Endodermal cell (in vitro differentiated cells): ENCODE measurements around the gene ANTXRL. TPM values are rescaled to one million over a fixed set of nuclear protein-coding genes. Genes with fewer than 3 reads are reported as not detected.

ENCODE experiments used
- DNase-seq: peaks from one replicate; pipeline ENCODE4 v3.0.0-alpha.2; 2017
- H3K27ac ChIP-seq: 2 replicates; pipeline ENCODE4 v1.5.1; 2013; ENCODE audit warnings: mild to moderate bottlenecking, low read depth, low read length, moderate library complexity
- H3K27me3 ChIP-seq: 2 replicates; pipeline ENCODE4 v1.6.1; 2013; ENCODE audit warnings: mild to moderate bottlenecking, low read length, moderate library complexity; ENCODE audit not compliant: insufficient read depth, control insufficient read depth, poor library complexity, severe bottlenecking
- H3K36me3 ChIP-seq: 2 replicates; pipeline ENCODE4 v1.7.0; 2013; ENCODE audit warnings: mild to moderate bottlenecking, low read length, moderate library complexity; ENCODE audit not compliant: control insufficient read depth, insufficient read depth
- H3K4me1 ChIP-seq: one replicate; pipeline ENCODE4 v1.7.0; 2013; ENCODE audit warnings: low read length; ENCODE audit not compliant: control insufficient read depth, insufficient read depth
- H3K4me3 ChIP-seq: 2 replicates; pipeline ENCODE4 v1.5.1; 2013; ENCODE audit warnings: mild to moderate bottlenecking, low read length, moderate library complexity
- H3K9ac ChIP-seq: 2 replicates; pipeline ENCODE4 v1.6.1; 2013; ENCODE audit warnings: mild to moderate bottlenecking, low read length, moderate library complexity; ENCODE audit not compliant: poor library complexity, severe bottlenecking; ENCODE audit errors: extremely low read depth
- H3K9me3 ChIP-seq: 2 replicates; pipeline ENCODE4 v1.6.1; 2013; ENCODE audit warnings: mild to moderate bottlenecking, low read length, moderate library complexity; ENCODE audit not compliant: control insufficient read depth
- H3K27ac Mint-ChIP-seq: 2 replicates; pipeline ENCODE4 v1.8.0; 2020; ENCODE audit warnings: mixed read lengths
- H3K27me3 Mint-ChIP-seq: 2 replicates; pipeline ENCODE4 v1.8.0; 2021; ENCODE audit warnings: mild to moderate bottlenecking, mixed read lengths; ENCODE audit not compliant: insufficient read depth
- H3K36me3 Mint-ChIP-seq: 2 replicates; pipeline ENCODE4 v1.8.0; 2020; ENCODE audit warnings: low read depth, mixed read lengths
- H3K4me1 Mint-ChIP-seq: 2 replicates; pipeline ENCODE4 v1.8.0; 2020; ENCODE audit warnings: mixed read lengths
- H3K4me3 Mint-ChIP-seq: 2 replicates; pipeline ENCODE4 v1.8.0; 2020; ENCODE audit warnings: mild to moderate bottlenecking, moderate library complexity, mixed read lengths
- H3K9me3 Mint-ChIP-seq: 2 replicates; pipeline ENCODE4 v1.8.0; 2020; ENCODE audit warnings: mild to moderate bottlenecking, mixed read lengths
- WGBS, 2 experiments: methylation state at CpG; one replicate each; pipeline versions ENCODE4 v1.1.5 to v1.1.7; 2013; ENCODE audit warnings: missing lambda C conversion rate in 2 of 2, mixed read lengths in 1 of 2; ENCODE audit not compliant: insufficient coverage in 1 of 2, insufficient read length in 1 of 2; 5-methylcytosine and 5-hydroxymethylcytosine counted together
- total RNA-seq, 2 donors: library from RNA; stranded (reverse); fragmentation: NEBNext Ultra II Directional in 1 of 2; extraction: Animal tissue kit (Norgen Biotek cat#: 25700) in 1 of 2; gene quantifications; 2 replicates in 1 of 2; 3 replicates in 1 of 2; pipeline ENCODE4 v1.2.1, GENCODE V29; 2021
- TF ChIP-seq, protein P1 (sequence below): fragments of 200-600 bp; sonication (generic); conservative IDR thresholded peaks from 2 replicates; pipeline ENCODE4 v1.5.0; 2021; ENCODE audit warnings: antibody characterized with exemption, mild to moderate bottlenecking

Gene ANTXRL
- total RNA-seq, 2 donors from 2014 or later, result not detected

DNA sequence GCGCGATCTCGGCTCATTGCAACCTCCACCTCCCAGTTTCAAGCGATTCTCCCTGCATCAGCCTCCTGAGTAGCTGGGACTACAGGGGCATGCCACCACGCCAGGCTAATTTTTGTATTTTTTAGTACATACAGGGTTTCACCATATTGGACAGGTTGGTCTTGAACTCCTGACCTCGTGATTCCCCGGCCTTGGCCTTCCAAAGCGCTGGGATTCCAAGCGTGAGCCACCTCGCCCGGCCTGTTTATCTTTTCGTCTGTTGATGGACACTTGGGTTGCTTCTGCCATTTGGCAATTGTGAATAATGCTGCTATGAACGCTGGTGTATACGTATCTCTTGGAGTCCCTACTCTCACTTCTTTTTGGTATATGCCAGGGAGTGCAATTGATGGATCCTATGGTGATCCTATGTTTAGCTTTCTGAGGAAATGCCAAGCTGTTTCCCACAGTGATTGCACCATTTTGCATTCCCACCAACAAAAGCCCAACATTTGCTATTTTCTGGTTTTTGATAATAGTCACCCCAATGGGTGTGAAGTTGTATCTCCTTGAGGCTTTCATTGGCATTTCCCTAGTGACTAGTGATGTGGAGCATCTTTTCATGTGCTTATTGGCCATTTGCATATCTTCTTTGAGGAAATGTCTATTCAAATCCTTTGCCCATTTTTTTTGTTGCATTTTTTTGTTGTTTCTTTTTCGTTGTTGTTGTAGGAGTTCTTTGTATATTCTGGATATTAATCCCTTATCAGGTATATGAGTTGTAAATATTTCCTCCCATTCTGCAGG lies 3.5 kb downstream of the ANTXRL start:
- peaks cover 9% of the 10 kb centered on the region for H3K27me3 Mint-ChIP-seq
- H3K4me3 Mint-ChIP-seq, result no peak overlapping the region
- H3K27ac Mint-ChIP-seq, result no peak overlapping the region
- H3K27me3 ChIP-seq, result no peaks in the 10 kb centered on the region
- no peaks in the 10 kb centered on the region for H3K4me1 ChIP-seq
- H3K9ac ChIP-seq, result no peak overlapping the region
- no peak overlapping the region for H3K27ac ChIP-seq
- no peaks in the 10 kb centered on the region for H3K9me3 Mint-ChIP-seq
- no peaks in the 10 kb centered on the region for H3K9me3 ChIP-seq
- TF ChIP-seq, protein P1, sequence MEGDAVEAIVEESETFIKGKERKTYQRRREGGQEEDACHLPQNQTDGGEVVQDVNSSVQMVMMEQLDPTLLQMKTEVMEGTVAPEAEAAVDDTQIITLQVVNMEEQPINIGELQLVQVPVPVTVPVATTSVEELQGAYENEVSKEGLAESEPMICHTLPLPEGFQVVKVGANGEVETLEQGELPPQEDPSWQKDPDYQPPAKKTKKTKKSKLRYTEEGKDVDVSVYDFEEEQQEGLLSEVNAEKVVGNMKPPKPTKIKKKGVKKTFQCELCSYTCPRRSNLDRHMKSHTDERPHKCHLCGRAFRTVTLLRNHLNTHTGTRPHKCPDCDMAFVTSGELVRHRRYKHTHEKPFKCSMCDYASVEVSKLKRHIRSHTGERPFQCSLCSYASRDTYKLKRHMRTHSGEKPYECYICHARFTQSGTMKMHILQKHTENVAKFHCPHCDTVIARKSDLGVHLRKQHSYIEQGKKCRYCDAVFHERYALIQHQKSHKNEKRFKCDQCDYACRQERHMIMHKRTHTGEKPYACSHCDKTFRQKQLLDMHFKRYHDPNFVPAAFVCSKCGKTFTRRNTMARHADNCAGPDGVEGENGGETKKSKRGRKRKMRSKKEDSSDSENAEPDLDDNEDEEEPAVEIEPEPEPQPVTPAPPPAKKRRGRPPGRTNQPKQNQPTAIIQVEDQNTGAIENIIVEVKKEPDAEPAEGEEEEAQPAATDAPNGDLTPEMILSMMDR, result no peak
- DNase-seq, result peak; percentile 30
- peaks cover 16% of the 10 kb centered on the region for H3K4me1 Mint-ChIP-seq
- no peaks in the 10 kb centered on the region for H3K36me3 ChIP-seq
- H3K4me3 ChIP-seq, result no peak overlapping the region
- WGBS, 2 experiments, result 90 to 91% methylated on average over 13 to 15 of the region's 15 CpGs
- no peaks in the 10 kb centered on the region for H3K36me3 Mint-ChIP-seq

DNA sequence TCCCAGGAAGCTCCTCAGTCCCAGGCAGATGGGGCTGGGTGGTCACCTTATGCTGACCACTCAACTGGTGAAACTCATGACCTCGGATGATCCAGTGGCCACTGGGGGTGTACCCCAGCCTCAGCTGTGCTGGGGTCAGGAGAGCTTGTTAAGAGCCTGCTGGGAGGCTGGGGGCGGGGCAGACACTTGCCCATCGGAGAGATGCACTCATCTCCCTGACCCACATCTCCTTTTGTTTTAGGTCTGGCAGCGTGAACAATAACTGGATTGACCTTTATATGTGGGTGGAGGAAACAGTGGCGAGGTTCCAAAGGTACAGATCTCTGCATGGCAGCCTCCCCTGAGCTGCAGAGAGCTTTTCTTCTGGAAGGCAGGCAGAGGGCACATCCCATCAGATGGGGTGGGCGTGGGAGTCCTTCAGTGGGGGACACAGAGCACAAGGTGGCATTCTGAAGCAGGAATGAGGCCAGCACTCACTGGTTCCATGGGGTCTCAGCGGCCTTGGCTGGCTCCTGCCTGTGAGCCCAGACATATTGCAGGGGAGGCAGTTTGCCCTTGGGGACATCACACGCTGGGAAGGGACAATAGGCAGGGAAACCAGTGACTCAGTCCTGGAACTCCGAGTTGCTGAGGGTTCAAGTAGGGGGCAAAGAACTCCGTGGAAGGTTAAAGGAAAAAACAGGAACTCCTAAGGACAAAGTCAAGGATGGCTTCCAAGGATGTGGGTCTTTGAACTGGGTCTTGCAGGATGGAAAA lies 5.2 kb downstream of the ANTXRL start:
- H3K9me3 ChIP-seq, result no peaks in the 10 kb centered on the region
- no peaks in the 10 kb centered on the region for H3K36me3 ChIP-seq
- Mint-ChIP-seq H3K4me3 (no peak overlapping the region), H3K9me3 (no peaks in the 10 kb centered on the region), H3K27ac (no peak overlapping the region), H3K36me3 (no peaks in the 10 kb centered on the region), H3K27me3 (peaks cover 2% of the 10 kb centered on the region), H3K4me1 (peaks cover 16% of the 10 kb centered on the region)
- no peak overlapping the region for H3K4me3 ChIP-seq
- no peaks in the 10 kb centered on the region for H3K4me1 ChIP-seq
- H3K27ac ChIP-seq, result no peak overlapping the region
- TF ChIP-seq, protein P1, result no peak
- peak; percentile 55 for DNase-seq
- H3K9ac ChIP-seq, result no peak overlapping the region
- 68 to 74% methylated on average over 5 to 10 of the region's 10 CpGs for WGBS, 2 experiments
- H3K27me3 ChIP-seq, result no peaks in the 10 kb centered on the region

DNA sequence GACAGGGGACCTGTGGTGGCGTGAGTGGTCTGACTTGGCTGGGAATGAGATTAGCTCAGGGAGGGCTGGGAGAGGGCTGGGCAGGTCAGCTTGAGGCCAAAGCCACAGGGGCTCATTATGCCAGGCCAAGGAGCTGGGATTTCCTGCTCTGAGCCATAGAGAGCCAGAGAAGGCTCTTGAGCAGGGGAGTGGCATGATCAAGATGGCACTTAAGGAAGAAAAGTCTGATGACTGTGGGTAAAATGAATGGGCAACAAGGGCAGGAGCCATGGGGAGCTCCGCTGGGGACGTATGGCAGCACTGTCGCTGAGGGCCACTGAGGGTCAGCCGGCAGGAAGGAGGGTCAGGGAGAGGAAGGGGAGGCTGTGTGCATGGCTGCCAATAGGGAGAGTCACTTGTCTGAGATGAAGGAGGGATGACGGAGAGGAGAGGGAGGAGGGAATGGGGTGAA lies 5.8 kb downstream of the ANTXRL start:
- H3K27ac Mint-ChIP-seq, result no peak overlapping the region
- H3K9me3 Mint-ChIP-seq, result no peaks in the 10 kb centered on the region

More for the DNA sequence above, 5.8 kb downstream of the ANTXRL start:
- H3K36me3 Mint-ChIP-seq, result no peaks in the 10 kb centered on the region
- Histone ChIP-seq H3K4me1 (no peaks in the 10 kb centered on the region), H3K9ac (no peak overlapping the region), H3K9me3 (no peaks in the 10 kb centered on the region), H3K27ac (no peak overlapping the region), H3K36me3 (no peaks in the 10 kb centered on the region), H3K27me3 (no peaks in the 10 kb centered on the region), H3K4me3 (no peak overlapping the region)
- DNase-seq, result peak; percentile 51
- no peak overlapping the region for H3K4me3 Mint-ChIP-seq
- 81 to 93% methylated on average over 2 to 6 of the region's 6 CpGs for WGBS, 2 experiments
- peaks cover 16% of the 10 kb centered on the region for H3K4me1 Mint-ChIP-seq
- TF ChIP-seq, protein P1, result no peak
- H3K27me3 Mint-ChIP-seq, result peaks cover 2% of the 10 kb centered on the region
